Central memory CD8-positive, alpha-beta T cell (primary cell): ENCODE results near the gene TMOD4.
A peak's percentile ranks its signal among the peaks of the same experiment; 100 is the strongest.
"Not testable (repeated sequence)": the region's sequence is repeated elsewhere in the genome, so short reads cannot be mapped to it uniquely, and the experiment has no call there.

Experiments used
- ATAC-seq: fragments of 150-1000 bp; cut with Tn5 transposase; replicated peaks from 2 replicates; pipeline ENCODE4 v1.10.0; 2022; ENCODE audit warnings: mild to moderate bottlenecking, moderate FRiP score, moderate number of reproducible peaks; ENCODE audit not compliant: poor library complexity, severe bottlenecking; ENCODE audit errors: extremely low read depth
- DNase-seq, 2 donors: peaks; one replicate each; pipeline ENCODE4 v3.0.0; 2021; ENCODE audit warnings: low spot score in 2 of 2
- H3K27ac Mint-ChIP-seq: one replicate; pipeline ENCODE4 v1.8.0; 2022; ENCODE audit warnings: low read depth, mild to moderate bottlenecking, moderate library complexity, mixed read lengths
- H3K27me3 Mint-ChIP-seq: one replicate; pipeline ENCODE4 v1.8.0; 2022; ENCODE audit warnings: mixed read lengths
- H3K36me3 Mint-ChIP-seq: one replicate; pipeline ENCODE4 v1.8.0; 2022; ENCODE audit warnings: mild to moderate bottlenecking, moderate library complexity, mixed read lengths; ENCODE audit not compliant: insufficient read depth
- H3K4me1 Mint-ChIP-seq: one replicate; pipeline ENCODE4 v1.8.0; 2022; ENCODE audit warnings: mixed read lengths
- H3K4me3 Mint-ChIP-seq: one replicate; pipeline ENCODE4 v1.8.0; 2022; ENCODE audit warnings: mild to moderate bottlenecking, moderate library complexity, mixed read lengths
- H3K9me3 Mint-ChIP-seq: one replicate; pipeline ENCODE4 v1.8.0; 2022; ENCODE audit warnings: mixed read lengths

Gene TMOD4

GRCh38 chr1:151194894-151195594 is 19.3 kb upstream of the TMOD4 start:
- H3K4me3 Mint-ChIP-seq, DNase-seq, H3K9me3 Mint-ChIP-seq, ATAC-seq, H3K27ac Mint-ChIP-seq, H3K27me3 Mint-ChIP-seq: not testable (repeated sequence)
- peaks cover 35% of the 10 kb centered on the region for H3K4me1 Mint-ChIP-seq
- H3K36me3 Mint-ChIP-seq: peaks cover 22% of the 10 kb centered on the region

GRCh38 chr1:151193856-151194255 is 18.1 kb upstream of the TMOD4 start:
- H3K27me3 Mint-ChIP-seq: no peaks in the 10 kb centered on the region
- no peaks in the 10 kb centered on the region for H3K9me3 Mint-ChIP-seq
- H3K4me3 Mint-ChIP-seq: no peak overlapping the region
- H3K27ac Mint-ChIP-seq: no peak overlapping the region
- DNase-seq (no peak), ATAC-seq (no peak)
- peaks cover 33% of the 10 kb centered on the region for H3K4me1 Mint-ChIP-seq
- H3K36me3 Mint-ChIP-seq: peaks cover 20% of the 10 kb centered on the region

- Mint-ChIP-seq H3K36me3 (peaks cover 15% of the 10 kb centered on the region), H3K4me3 (no peak overlapping the region), H3K9me3 (no peaks in the 10 kb centered on the region), H3K4me1 (peaks cover 33% of the 10 kb centered on the region), H3K27ac (no peak overlapping the region), H3K27me3 (no peaks in the 10 kb centered on the region)
- DNase-seq: no peak
- no peak for ATAC-seq
Observed at GRCh38 chr1:151193304-151193703, 17.5 kb upstream of the TMOD4 start.

- H3K9me3 Mint-ChIP-seq: no peaks in the 10 kb centered on the region
- peaks cover 34% of the 10 kb centered on the region for H3K4me1 Mint-ChIP-seq
- DNase-seq (no peak), ATAC-seq (no peak)
- H3K27ac Mint-ChIP-seq: no peak overlapping the region
- no peak overlapping the region for H3K4me3 Mint-ChIP-seq
- peaks cover 11% of the 10 kb centered on the region for H3K36me3 Mint-ChIP-seq
- no peaks in the 10 kb centered on the region for H3K27me3 Mint-ChIP-seq
Observed at GRCh38 chr1:151192047-151192446, 16.3 kb upstream of the TMOD4 start.

- Mint-ChIP-seq H3K4me3 (peak within 1 kb of the TSS; percentile 100), H3K27ac (peak within 1 kb of the TSS; percentile 97), H3K9me3 (no peaks in the 10 kb centered on the region), H3K4me1 (peaks cover 29% of the 10 kb centered on the region), H3K36me3 (peaks cover 20% of the 10 kb centered on the region), H3K27me3 (no peaks in the 10 kb centered on the region)
- DNase-seq: peak; percentile 58 to 69
- peak; percentile 97 for ATAC-seq
Observed at GRCh38 chr1:151189637-151190445, 14.1 kb upstream of the TMOD4 start, which contains the start of gene VPS72. VPS72 (minus strand) TSS chr1:151190197; CDS start chr1:151190121, 76 bp downstream.

GRCh38 chr1:151188667-151189066 is 12.9 kb upstream of the TMOD4 start:
- peak overlapping the region; percentile 97 for H3K27ac Mint-ChIP-seq
- not testable (repeated sequence) for H3K27me3 Mint-ChIP-seq, DNase-seq, H3K9me3 Mint-ChIP-seq, ATAC-seq
- H3K4me3 Mint-ChIP-seq: peak overlapping the region; percentile 100
- peaks cover 31% of the 10 kb centered on the region for H3K36me3 Mint-ChIP-seq
- H3K4me1 Mint-ChIP-seq: peaks cover 29% of the 10 kb centered on the region

- H3K4me1 Mint-ChIP-seq: peaks cover 29% of the 10 kb centered on the region
- DNase-seq (no peak), ATAC-seq (no peak)
- H3K4me3 Mint-ChIP-seq: no peak overlapping the region
- no peak overlapping the region for H3K27ac Mint-ChIP-seq
- no peaks in the 10 kb centered on the region for H3K27me3 Mint-ChIP-seq
- H3K9me3 Mint-ChIP-seq: no peaks in the 10 kb centered on the region
- H3K36me3 Mint-ChIP-seq: peaks cover 43% of the 10 kb centered on the region
Observed at GRCh38 chr1:151187205-151187604, 11.4 kb upstream of the TMOD4 start.

- H3K27me3 Mint-ChIP-seq: no peaks in the 10 kb centered on the region
- no peak for DNase-seq
- no peak overlapping the region for H3K27ac Mint-ChIP-seq
- peaks cover 17% of the 10 kb centered on the region for H3K4me1 Mint-ChIP-seq
- no peaks in the 10 kb centered on the region for H3K9me3 Mint-ChIP-seq
- peaks cover 56% of the 10 kb centered on the region for H3K36me3 Mint-ChIP-seq
- ATAC-seq: no peak
- no peak overlapping the region for H3K4me3 Mint-ChIP-seq
Observed at GRCh38 chr1:151184211-151184610, 8.4 kb upstream of the TMOD4 start.

- Mint-ChIP-seq H3K4me1 (peaks cover 7% of the 10 kb centered on the region), H3K9me3 (no peaks in the 10 kb centered on the region), H3K36me3 (peaks cover 57% of the 10 kb centered on the region), H3K27ac (no peak overlapping the region), H3K27me3 (no peaks in the 10 kb centered on the region), H3K4me3 (no peak overlapping the region)
- ATAC-seq (no peak), DNase-seq (no peak)
Observed at GRCh38 chr1:151176514-151177045, 799 bp upstream of the TMOD4 start.

- peaks cover 48% of the 10 kb centered on the region for H3K36me3 Mint-ChIP-seq
- H3K4me1 Mint-ChIP-seq: peaks cover 7% of the 10 kb centered on the region
- no peak overlapping the region for H3K4me3 Mint-ChIP-seq
- no peaks in the 10 kb centered on the region for H3K9me3 Mint-ChIP-seq
- H3K27ac Mint-ChIP-seq: peak overlapping the region; percentile 33
- no peak for ATAC-seq
- H3K27me3 Mint-ChIP-seq: no peaks in the 10 kb centered on the region
- DNase-seq: no peak
Observed at GRCh38 chr1:151175041-151175741, 590 bp downstream of the TMOD4 start.

- no peak for ATAC-seq
Observed at GRCh38 chr1:151171190-151171589, 4.6 kb downstream of the TMOD4 start.

GRCh38 chr1:151167116-151167515 is 8.7 kb downstream of the TMOD4 start:
- H3K9me3 Mint-ChIP-seq: no peaks in the 10 kb centered on the region
- no peaks in the 10 kb centered on the region for H3K27me3 Mint-ChIP-seq
- H3K4me1 Mint-ChIP-seq: peaks cover 40% of the 10 kb centered on the region

More at GRCh38 chr1:151171190-151171589, 4.6 kb downstream of the TMOD4 start:
- Mint-ChIP-seq H3K27me3 (no peaks in the 10 kb centered on the region), H3K9me3 (no peaks in the 10 kb centered on the region), H3K4me1 (peaks cover 19% of the 10 kb centered on the region), H3K36me3 (peaks cover 54% of the 10 kb centered on the region), H3K4me3 (no peak overlapping the region), H3K27ac (no peak overlapping the region)
- no peak for DNase-seq

More at GRCh38 chr1:151167116-151167515, 8.7 kb downstream of the TMOD4 start:
- H3K27ac Mint-ChIP-seq: peak overlapping the region; percentile 96
- ATAC-seq (no peak), DNase-seq (no peak)
- H3K4me3 Mint-ChIP-seq: peak overlapping the region; percentile 89
- H3K36me3 Mint-ChIP-seq: peaks cover 51% of the 10 kb centered on the region
